CD4-positive, alpha-beta T cell treated with Interleukin-17A for 1 hour (primary cell): Measurements from ENCODE around the gene ROBO1.
"Not testable (repeated sequence)": the region's sequence is repeated elsewhere in the genome, so short reads cannot be mapped to it uniquely, and the experiment has no call there.

Experiments
- DNase-seq: peaks from one replicate; pipeline ENCODE4 v3.0.0-alpha.2; 2020

ROBO1 gene

GRCh38 chr3:79767905-79768267, at the start of gene ROBO1:
Gene ROBO1 (minus strand): TSS chr3:79767998.
- no peak for DNase-seq

GRCh38 chr3:79817224-79817623, 49.4 kb upstream of the ROBO1 start:
- no peak for DNase-seq

GRCh38 chr3:79815478-79815877, 47.7 kb upstream of the ROBO1 start:
- no peak for DNase-seq

- DNase-seq: no peak
These were observed 42.8 kb upstream of the ROBO1 start for GRCh38 chr3:79810581-79810980.

- DNase-seq: no peak
These were observed 42.3 kb upstream of the ROBO1 start for GRCh38 chr3:79810092-79810491.

GRCh38 chr3:79809106-79809505, 41.3 kb upstream of the ROBO1 start:
- DNase-seq: no peak

- no peak for DNase-seq
These were observed 40.7 kb upstream of the ROBO1 start for GRCh38 chr3:79808515-79808914.

- not testable (repeated sequence) for DNase-seq
These were observed 22.4 kb upstream of the ROBO1 start for GRCh38 chr3:79790177-79790576.

GRCh38 chr3:79773291-79773690, 5.5 kb upstream of the ROBO1 start:
- DNase-seq: no peak

GRCh38 chr3:79769229-79769628, 1.4 kb upstream of the ROBO1 start:
- no peak for DNase-seq

- DNase-seq: no peak
These were observed 449 bp downstream of the ROBO1 start for GRCh38 chr3:79767194-79767904.

- DNase-seq: no peak
These were observed 1.2 kb downstream of the ROBO1 start for GRCh38 chr3:79766496-79767193.

- no peak for DNase-seq
These were observed 1.9 kb downstream of the ROBO1 start for GRCh38 chr3:79765911-79766310.

- DNase-seq: no peak
These were observed 6.4 kb downstream of the ROBO1 start for GRCh38 chr3:79761441-79761840.

- DNase-seq: no peak
These were observed 16.1 kb downstream of the ROBO1 start for GRCh38 chr3:79751703-79752102.

GRCh38 chr3:79737530-79737929, 30.3 kb downstream of the ROBO1 start:
- no peak for DNase-seq

GRCh38 chr3:79729096-79729495, 38.7 kb downstream of the ROBO1 start:
- DNase-seq: no peak

- DNase-seq: no peak
These were observed 41.0 kb downstream of the ROBO1 start for GRCh38 chr3:79726786-79727185.

- no peak for DNase-seq
These were observed 43.6 kb downstream of the ROBO1 start for GRCh38 chr3:79724206-79724605.

GRCh38 chr3:79690072-79690471, 77.7 kb downstream of the ROBO1 start:
- no peak for DNase-seq

- no peak for DNase-seq
These were observed 82.7 kb downstream of the ROBO1 start for GRCh38 chr3:79685108-79685507.

- DNase-seq: no peak
These were observed 83.8 kb downstream of the ROBO1 start for GRCh38 chr3:79684041-79684440.

GRCh38 chr3:79672731-79673130, 95.1 kb downstream of the ROBO1 start:
- no peak for DNase-seq

GRCh38 chr3:79672075-79672474, 95.7 kb downstream of the ROBO1 start:
- no peak for DNase-seq

- DNase-seq: no peak
These were observed 97.6 kb downstream of the ROBO1 start for GRCh38 chr3:79670178-79670577.
